GM21390 (cell line): Measurements from ENCODE around the gene IL15RA.
A peak's percentile ranks its signal among the peaks of the same experiment; 100 is the strongest.
"Not testable (repeated sequence)": the region's sequence is repeated elsewhere in the genome, so short reads cannot be mapped to it uniquely, and the experiment has no call there.

Source experiments
- ATAC-seq: cut with Tn5 transposase; IDR thresholded peaks from one replicate; pipeline ENCODE4 v1.9.1; 2021; ENCODE audit not compliant: unreplicated experiment

IL15RA gene

GRCh38 chr10:6006546-6006945 lies 29.2 kb upstream of the IL15RA start:
- no peak for ATAC-seq

- no peak for ATAC-seq
Measured at GRCh38 chr10:6005856-6006395, 28.6 kb upstream of the IL15RA start.

- ATAC-seq: not testable (repeated sequence)
Measured at GRCh38 chr10:6005161-6005804, 27.9 kb upstream of the IL15RA start.

GRCh38 chr10:6002809-6003510 lies 25.6 kb upstream of the IL15RA start:
- peak; percentile 88 for ATAC-seq

GRCh38 chr10:5999440-6000165 lies 22.3 kb upstream of the IL15RA start:
- no peak for ATAC-seq

GRCh38 chr10:5996696-5997095 lies 19.4 kb upstream of the IL15RA start:
- ATAC-seq: no peak

- ATAC-seq: no peak
Measured at GRCh38 chr10:5992398-5992797, 15.1 kb upstream of the IL15RA start.

- no peak for ATAC-seq
Measured at GRCh38 chr10:5991708-5992107, 14.4 kb upstream of the IL15RA start.

GRCh38 chr10:5989756-5990155 lies 12.4 kb upstream of the IL15RA start:
- no peak for ATAC-seq

GRCh38 chr10:5988336-5988920 lies 11.1 kb upstream of the IL15RA start:
- no peak for ATAC-seq

- no peak for ATAC-seq
Measured at GRCh38 chr10:5987747-5988146, 10.4 kb upstream of the IL15RA start.

- no peak for ATAC-seq
Measured at GRCh38 chr10:5985029-5985428, 7.7 kb upstream of the IL15RA start.

- no peak for ATAC-seq
Measured at GRCh38 chr10:5983774-5984173, 6.4 kb upstream of the IL15RA start.

- ATAC-seq: no peak
Measured at GRCh38 chr10:5981529-5981928, 4.2 kb upstream of the IL15RA start.

GRCh38 chr10:5978230-5978489 lies 817 bp upstream of the IL15RA start:
- ATAC-seq: no peak

- peak; percentile 11 for ATAC-seq
Measured at GRCh38 chr10:5976512-5977470, 552 bp downstream of the IL15RA start.

- peak; percentile 51 for ATAC-seq
Measured at GRCh38 chr10:5975641-5976473, 1.5 kb downstream of the IL15RA start.

GRCh38 chr10:5973069-5973468 lies 4.3 kb downstream of the IL15RA start:
- no peak for ATAC-seq

GRCh38 chr10:5971886-5972285 lies 5.5 kb downstream of the IL15RA start:
- no peak for ATAC-seq
